Activated CD4-positive, alpha-beta T cell treated with anti-CD3 and anti-CD28 coated beads, Interleukin-2, amount 10 ng/mL, durations not matched to agents 7 days and 5 days (primary cell): Measurements from ENCODE around the gene CYP1B1. TPM values are rescaled to one million over a fixed set of nuclear protein-coding genes. Genes with fewer than 3 reads are reported as not detected.
A peak's percentile ranks its signal among the peaks of the same experiment; 100 is the strongest.

ENCODE experiments used
- CTCF ChIA-PET: fragments of 350-600 bp; sonication (Branson Sonifier 250); formaldehyde crosslinking; loops from one replicate; lab custom pipeline; 2021; ENCODE audit warnings: antibody characterized with exemption; lab: Charles Lee
- POLR2A ChIA-PET: fragments of 350-600 bp; sonication (Branson Sonifier 250); formaldehyde crosslinking; loops from one replicate; lab custom pipeline; 2021; ENCODE audit warnings: antibody characterized with exemption; lab: Charles Lee
- DNase-seq: peaks from one replicate; pipeline ENCODE4 v3.0.0-alpha.2; 2020
- H3K27ac Mint-ChIP-seq: one replicate; pipeline ENCODE4 v1.8.0; 2021; ENCODE audit warnings: mild to moderate bottlenecking, moderate library complexity, mixed read lengths
- H3K27me3 Mint-ChIP-seq: one replicate; pipeline ENCODE4 v1.8.0; 2021; ENCODE audit warnings: mixed read lengths
- H3K36me3 Mint-ChIP-seq: one replicate; pipeline ENCODE4 v1.8.0; 2021; ENCODE audit warnings: low read depth, mixed read lengths
- H3K4me1 Mint-ChIP-seq: one replicate; pipeline ENCODE4 v1.8.0; 2021; ENCODE audit warnings: mixed read lengths
- H3K4me3 Mint-ChIP-seq: one replicate; pipeline ENCODE4 v1.8.0; 2021; ENCODE audit warnings: mild to moderate bottlenecking, moderate library complexity, mixed read lengths
- H3K9me3 Mint-ChIP-seq: one replicate; pipeline ENCODE4 v1.8.0; 2021; ENCODE audit warnings: mixed read lengths
- total RNA-seq, 2 experiments: library from RNA; stranded (reverse); gene quantifications; one replicate each; pipeline ENCODE4 v1.2.3, GENCODE V29; 2021

Gene CYP1B1
- total RNA-seq, 2 experiments from 2014 or later: 13.8 to 15.4 TPM

- Mint-ChIP-seq H3K27me3 (peaks cover 5% of the 10 kb centered on the region), H3K4me3 (no peak overlapping the region)
- POLR2A ChIA-PET: no interaction called here
These were observed 9.4 kb downstream of the CYP1B1 start for GRCh38 chr2:38066421-38067115.

GRCh38 chr2:38065502-38066135, 10.3 kb downstream of the CYP1B1 start:
- no peak for DNase-seq
- ChIA-PET CTCF (interaction anchor here (0.6 to 0.9 kb wide), 4 partner anchors 11 to 250 kb away, joined by 3 read pairs; partner anchors contain the start of gene CYP1B1), POLR2A (no interaction called here)
- H3K4me3 Mint-ChIP-seq: no peak overlapping the region
- H3K4me1 Mint-ChIP-seq: peaks cover 1% of the 10 kb centered on the region
- H3K27ac Mint-ChIP-seq: no peak overlapping the region
- peaks cover 3% of the 10 kb centered on the region for H3K27me3 Mint-ChIP-seq
- no peaks in the 10 kb centered on the region for H3K36me3 Mint-ChIP-seq
- H3K9me3 Mint-ChIP-seq: no peaks in the 10 kb centered on the region

More at GRCh38 chr2:38066421-38067115, 9.4 kb downstream of the CYP1B1 start:
- H3K27ac Mint-ChIP-seq: no peak overlapping the region
- no peak for DNase-seq
- peaks cover 3% of the 10 kb centered on the region for H3K4me1 Mint-ChIP-seq
- no peaks in the 10 kb centered on the region for H3K9me3 Mint-ChIP-seq
- peaks cover 5% of the 10 kb centered on the region for H3K36me3 Mint-ChIP-seq
- CTCF ChIA-PET: no interaction called here

GRCh38 chr2:38064801-38065501, 11.0 kb downstream of the CYP1B1 start:
- Mint-ChIP-seq H3K27ac (no peak overlapping the region), H3K36me3 (no peaks in the 10 kb centered on the region), H3K9me3 (no peaks in the 10 kb centered on the region), H3K27me3 (peaks cover 3% of the 10 kb centered on the region), H3K4me3 (no peak overlapping the region), H3K4me1 (peaks cover 1% of the 10 kb centered on the region)
- CTCF ChIA-PET: interaction anchor here (0.6 to 0.9 kb wide), 4 partner anchors 11 to 251 kb away, joined by 3 read pairs; partner anchors contain the start of gene CYP1B1
- POLR2A ChIA-PET: no interaction called here
- no peak for DNase-seq

- H3K27ac Mint-ChIP-seq: no peak overlapping the region
- no peaks in the 10 kb centered on the region for H3K36me3 Mint-ChIP-seq
- H3K4me1 Mint-ChIP-seq: peaks cover 5% of the 10 kb centered on the region
- POLR2A ChIA-PET: no interaction called here
- DNase-seq: no peak
- no peak overlapping the region for H3K4me3 Mint-ChIP-seq
- no peaks in the 10 kb centered on the region for H3K9me3 Mint-ChIP-seq
- peaks cover 2% of the 10 kb centered on the region for H3K27me3 Mint-ChIP-seq
- CTCF ChIA-PET: interaction anchor here (0.7 kb wide), 1 partner anchor 9 kb away, joined by 3 read pairs; no protein-coding TSS in a partner anchor
These were observed 15.5 kb downstream of the CYP1B1 start for GRCh38 chr2:38060236-38061018.

GRCh38 chr2:38057651-38058410, 18.1 kb downstream of the CYP1B1 start:
- H3K4me3 Mint-ChIP-seq: no peak overlapping the region
- H3K4me1 Mint-ChIP-seq: peaks cover 5% of the 10 kb centered on the region
- ChIA-PET POLR2A (no interaction called here), CTCF (no interaction called here)
- H3K36me3 Mint-ChIP-seq: no peaks in the 10 kb centered on the region
- peaks cover 2% of the 10 kb centered on the region for H3K9me3 Mint-ChIP-seq
- DNase-seq: no peak
- no peak overlapping the region for H3K27ac Mint-ChIP-seq
- H3K27me3 Mint-ChIP-seq: peaks cover 9% of the 10 kb centered on the region

GRCh38 chr2:38056216-38056615, 19.7 kb downstream of the CYP1B1 start:
- Mint-ChIP-seq H3K4me1 (peaks cover 5% of the 10 kb centered on the region), H3K9me3 (peaks cover 2% of the 10 kb centered on the region), H3K27ac (no peak overlapping the region), H3K4me3 (no peak overlapping the region), H3K27me3 (peaks cover 12% of the 10 kb centered on the region), H3K36me3 (no peaks in the 10 kb centered on the region)
- DNase-seq: no peak
- ChIA-PET POLR2A (no interaction called here), CTCF (no interaction called here)

GRCh38 chr2:38045811-38046210, 30.1 kb downstream of the CYP1B1 start:
- ChIA-PET CTCF (no interaction called here), POLR2A (no interaction called here)
- H3K27ac Mint-ChIP-seq: no peak overlapping the region

GRCh38 chr2:38039121-38039910, 36.6 kb downstream of the CYP1B1 start:
- DNase-seq: no peak
- Mint-ChIP-seq H3K4me1 (peaks cover 8% of the 10 kb centered on the region), H3K27ac (no peak overlapping the region), H3K36me3 (no peaks in the 10 kb centered on the region), H3K27me3 (peaks cover 45% of the 10 kb centered on the region), H3K4me3 (no peak overlapping the region), H3K9me3 (peaks cover 2% of the 10 kb centered on the region)
- ChIA-PET CTCF (no interaction called here), POLR2A (no interaction called here)

More at GRCh38 chr2:38045811-38046210, 30.1 kb downstream of the CYP1B1 start:
- no peaks in the 10 kb centered on the region for H3K36me3 Mint-ChIP-seq
- DNase-seq: no peak
- peaks cover 2% of the 10 kb centered on the region for H3K9me3 Mint-ChIP-seq
- no peaks in the 10 kb centered on the region for H3K4me1 Mint-ChIP-seq
- H3K4me3 Mint-ChIP-seq: no peak overlapping the region
- peaks cover 15% of the 10 kb centered on the region for H3K27me3 Mint-ChIP-seq

GRCh38 chr2:38038682-38039081, 37.3 kb downstream of the CYP1B1 start:
- DNase-seq: no peak
- Mint-ChIP-seq H3K4me1 (peaks cover 8% of the 10 kb centered on the region), H3K27ac (no peak overlapping the region), H3K4me3 (no peak overlapping the region), H3K9me3 (no peaks in the 10 kb centered on the region), H3K36me3 (no peaks in the 10 kb centered on the region), H3K27me3 (peaks cover 46% of the 10 kb centered on the region)
- CTCF ChIA-PET: interaction anchor here (1.2 to 1.3 kb wide), 2 partner anchors 12 to 46 kb away, joined by 3 to 6 read pairs; no protein-coding TSS in a partner anchor
- POLR2A ChIA-PET: interaction anchor here (0.5 kb wide), 1 partner anchor 39 kb away, joined by 4 read pairs; no protein-coding TSS in a partner anchor

GRCh38 chr2:38037757-38038621, 38.0 kb downstream of the CYP1B1 start:
- H3K4me3 Mint-ChIP-seq: peak overlapping the region; percentile 45
- H3K27ac Mint-ChIP-seq: peak overlapping the region; percentile 31
- peaks cover 8% of the 10 kb centered on the region for H3K4me1 Mint-ChIP-seq
- CTCF ChIA-PET: interaction anchor here (1.2 to 1.3 kb wide), 2 partner anchors 13 to 45 kb away, joined by 3 to 6 read pairs; no protein-coding TSS in a partner anchor
- no peak for DNase-seq
- peaks cover 39% of the 10 kb centered on the region for H3K27me3 Mint-ChIP-seq
- H3K9me3 Mint-ChIP-seq: no peaks in the 10 kb centered on the region
- POLR2A ChIA-PET: interaction anchor here (0.5 kb wide), 1 partner anchor 40 kb away, joined by 4 read pairs; no protein-coding TSS in a partner anchor
- H3K36me3 Mint-ChIP-seq: no peaks in the 10 kb centered on the region
